Effector memory CD4-positive, alpha-beta T cell (primary cell): ENCODE measurements around the gene PRR18.

Experiments
- DNase-seq, 3 donors: peaks; one replicate each; pipeline ENCODE4 v3.0.0-alpha.2; 2020
- H3K27ac ChIP-seq: 2 replicates; pipeline ENCODE4 v1.7.0; 2013; ENCODE audit warnings: mild to moderate bottlenecking, low read length, moderate library complexity; ENCODE audit not compliant: insufficient read depth, poor library complexity, severe bottlenecking
- H3K27me3 ChIP-seq: replicated peaks from 2 replicates; pipeline ENCODE4 v1.7.0; 2013; ENCODE audit warnings: mild to moderate bottlenecking, low read length; ENCODE audit not compliant: insufficient read depth, control insufficient read depth, poor library complexity, severe bottlenecking
- H3K36me3 ChIP-seq: 2 replicates; pipeline ENCODE4 v1.7.0; 2013; ENCODE audit warnings: mild to moderate bottlenecking, low read length, moderate library complexity; ENCODE audit not compliant: control insufficient read depth, insufficient read depth
- H3K4me1 ChIP-seq: 2 replicates; pipeline ENCODE4 v1.7.0; 2013; ENCODE audit warnings: low read length, mild to moderate bottlenecking; ENCODE audit not compliant: control insufficient read depth, insufficient read depth, poor library complexity, severe bottlenecking
- H3K4me3 ChIP-seq: 2 replicates; pipeline ENCODE4 v1.7.0; 2013; ENCODE audit warnings: low read length, low read depth, mild to moderate bottlenecking; ENCODE audit not compliant: insufficient read depth, poor library complexity, severe bottlenecking
- H3K9me3 ChIP-seq: 2 replicates; pipeline ENCODE4 v1.7.0; 2013; ENCODE audit warnings: mild to moderate bottlenecking, low read length, moderate library complexity; ENCODE audit not compliant: control insufficient read depth

Gene PRR18

DNA sequence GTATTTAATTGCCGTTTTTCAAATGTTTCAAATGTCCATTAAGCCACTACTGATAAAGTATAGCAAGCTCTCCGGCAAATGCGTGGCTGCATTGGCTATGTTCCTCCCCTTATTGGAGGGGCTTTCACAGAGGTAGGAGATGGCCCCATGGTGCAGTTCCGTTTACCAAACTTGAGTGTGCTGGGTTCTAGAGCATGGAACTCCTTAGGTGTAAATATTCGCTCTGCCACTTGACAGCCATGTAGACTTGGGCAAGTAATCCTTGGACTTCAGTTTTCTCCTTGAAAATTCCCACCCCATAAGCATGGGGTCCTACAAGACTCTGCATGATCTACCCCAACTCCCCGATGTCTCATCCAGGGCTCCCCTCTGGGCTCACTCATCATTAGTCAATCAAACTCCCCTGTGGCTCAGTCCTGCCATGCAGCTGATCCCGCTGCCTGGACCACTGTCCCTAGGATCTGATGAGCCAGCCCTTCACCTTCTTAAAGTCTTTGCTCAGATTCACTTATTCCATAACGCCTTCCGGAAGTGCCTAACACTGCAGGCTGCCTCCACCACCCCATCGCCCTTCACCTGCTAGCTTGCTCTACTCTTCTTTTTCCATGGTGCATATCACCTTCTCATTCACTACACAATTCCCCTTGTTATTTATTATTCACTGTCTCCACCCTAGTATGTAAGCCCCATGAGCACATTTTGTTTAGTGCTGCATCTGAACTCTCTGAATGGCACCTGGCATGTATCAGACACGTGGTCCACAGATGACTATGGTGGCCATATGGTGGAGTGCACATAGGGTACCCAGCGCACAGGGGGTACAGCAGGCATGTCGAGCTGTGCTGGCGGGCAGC lies 18.8 kb downstream of the PRR18 start:
- no peaks in the 10 kb centered on the region for H3K9me3 ChIP-seq
- H3K27ac ChIP-seq: no peak overlapping the region
- H3K36me3 ChIP-seq: no peaks in the 10 kb centered on the region
- no peaks in the 10 kb centered on the region for H3K27me3 ChIP-seq
- no peak for DNase-seq
- H3K4me1 ChIP-seq: no peaks in the 10 kb centered on the region
- no peak overlapping the region for H3K4me3 ChIP-seq

DNA sequence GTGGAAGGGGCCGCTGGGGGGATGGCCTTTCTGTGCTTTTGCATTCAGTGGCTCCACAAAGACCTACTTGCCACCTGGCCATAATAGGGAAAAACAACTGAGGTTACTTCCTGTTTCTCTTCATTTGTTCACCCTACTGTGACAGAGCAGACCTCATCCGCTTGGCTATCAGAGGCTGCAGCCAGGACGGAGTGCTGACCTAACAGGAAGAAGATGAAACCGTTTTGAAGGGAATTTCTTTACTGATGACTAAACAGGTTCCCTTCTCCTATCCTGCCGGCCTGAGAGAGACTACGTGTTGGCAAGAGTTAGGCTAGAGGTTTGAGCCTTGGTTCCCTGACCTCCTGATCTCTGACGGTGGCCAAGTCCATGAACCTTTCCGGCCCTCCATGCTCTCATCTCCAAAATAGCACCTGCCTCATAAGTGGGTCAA lies 21.3 kb downstream of the PRR18 start:
- H3K9me3 ChIP-seq: no peaks in the 10 kb centered on the region
- H3K4me3 ChIP-seq: no peak overlapping the region
- no peaks in the 10 kb centered on the region for H3K4me1 ChIP-seq
- no peak for DNase-seq
- no peaks in the 10 kb centered on the region for H3K36me3 ChIP-seq
- H3K27me3 ChIP-seq: no peaks in the 10 kb centered on the region
- no peak overlapping the region for H3K27ac ChIP-seq

DNA sequence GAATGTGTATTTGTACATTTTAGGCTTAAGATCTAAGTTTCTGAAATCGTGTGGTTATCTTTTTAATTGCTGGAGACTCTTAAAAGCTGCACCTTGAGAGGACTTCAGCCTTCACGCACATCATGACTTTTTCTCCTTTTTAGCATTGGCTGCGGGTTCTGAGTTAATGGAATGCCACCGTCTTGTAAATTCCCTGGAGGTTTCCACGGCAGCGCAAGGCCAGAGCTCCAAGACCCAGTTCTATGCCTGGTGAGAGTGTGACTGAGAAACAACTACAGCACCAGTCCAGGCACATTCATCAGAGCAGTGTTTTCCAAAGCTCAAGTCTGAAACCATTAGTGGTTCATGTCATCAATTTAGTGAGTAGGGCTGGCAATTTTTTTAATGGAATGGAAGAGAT lies 23.0 kb downstream of the PRR18 start:
- H3K4me1 ChIP-seq: no peaks in the 10 kb centered on the region
- H3K4me3 ChIP-seq: no peak overlapping the region
- H3K27ac ChIP-seq: no peak overlapping the region
- DNase-seq: no peak
- H3K36me3 ChIP-seq: no peaks in the 10 kb centered on the region
- H3K9me3 ChIP-seq: no peaks in the 10 kb centered on the region
- no peaks in the 10 kb centered on the region for H3K27me3 ChIP-seq

DNA sequence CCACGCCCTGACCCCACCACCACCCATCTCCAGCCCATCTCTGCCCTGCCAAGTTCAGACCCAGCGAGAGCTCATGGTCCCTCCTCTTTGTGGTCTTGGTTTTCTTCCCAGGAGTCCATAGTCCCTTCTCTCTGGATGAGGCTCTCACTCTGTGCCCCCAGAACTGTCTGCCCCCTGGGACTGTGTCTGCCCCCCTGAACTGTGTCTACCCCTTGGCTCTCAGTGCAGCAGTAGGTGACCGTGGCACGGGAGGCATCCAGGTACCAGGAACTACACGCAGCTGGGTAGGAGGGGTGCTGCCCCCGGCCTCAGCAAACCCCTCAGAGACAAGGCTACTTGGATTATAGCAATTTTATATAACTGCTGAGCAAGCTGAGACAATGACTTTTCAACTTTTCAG lies 23.6 kb downstream of the PRR18 start:
- Histone ChIP-seq H3K27ac (no peak overlapping the region), H3K4me1 (no peaks in the 10 kb centered on the region), H3K4me3 (no peak overlapping the region), H3K9me3 (no peaks in the 10 kb centered on the region), H3K27me3 (no peaks in the 10 kb centered on the region), H3K36me3 (no peaks in the 10 kb centered on the region)
- no peak for DNase-seq

DNA sequence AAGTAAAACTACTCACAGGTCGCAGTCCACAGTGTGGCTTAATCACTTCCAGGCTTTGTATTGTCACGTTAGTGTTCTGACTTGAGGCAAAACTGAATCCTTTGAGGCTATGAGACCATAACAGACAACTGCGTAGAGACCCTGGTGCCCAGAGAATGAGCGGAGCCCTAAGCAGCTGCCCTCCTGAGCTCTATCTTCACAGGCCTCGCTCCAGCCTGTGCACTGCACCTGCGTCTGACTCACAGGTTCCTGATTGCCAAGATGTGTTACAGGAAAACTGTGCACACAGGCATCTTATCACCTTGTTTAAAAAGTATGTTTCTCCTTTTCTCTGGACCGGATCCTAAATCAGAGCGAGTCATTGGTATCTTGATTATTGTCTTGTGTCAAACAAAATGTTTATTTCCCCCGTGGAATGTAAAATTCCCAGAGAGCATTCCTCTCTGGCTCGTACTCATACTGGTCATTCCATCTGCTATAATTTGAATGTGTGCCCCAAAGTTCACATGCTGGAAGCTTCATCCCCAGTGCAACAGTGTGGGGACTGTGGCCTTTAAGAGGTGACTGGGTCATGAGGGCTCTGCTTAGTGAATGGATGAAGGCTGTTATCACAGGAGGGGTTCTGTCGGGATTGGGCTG lies 25.7 kb downstream of the PRR18 start:
- Histone ChIP-seq H3K9me3 (no peaks in the 10 kb centered on the region), H3K27me3 (no peaks in the 10 kb centered on the region), H3K27ac (no peak overlapping the region), H3K4me1 (no peaks in the 10 kb centered on the region), H3K36me3 (no peaks in the 10 kb centered on the region), H3K4me3 (no peak overlapping the region)
- no peak for DNase-seq

DNA sequence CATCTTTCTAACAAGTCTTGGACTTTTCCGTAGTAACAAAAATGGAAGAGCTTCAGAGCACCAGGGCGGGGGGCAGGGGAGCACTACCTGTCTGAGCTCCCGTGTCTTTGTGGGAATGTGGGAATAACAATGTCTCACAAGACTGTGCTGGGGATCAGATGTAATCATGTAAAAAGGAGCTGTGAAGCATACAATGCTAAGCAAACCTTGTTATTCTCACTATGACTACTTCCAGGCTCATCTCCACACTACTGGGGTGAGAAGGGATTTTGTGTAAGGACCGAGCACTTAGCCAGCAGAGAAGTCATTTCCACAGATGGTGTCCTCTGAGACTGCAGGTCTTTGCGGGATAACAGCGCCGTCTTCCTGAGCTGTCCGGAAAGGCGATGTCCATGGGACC lies 27.1 kb downstream of the PRR18 start:
- no peaks in the 10 kb centered on the region for H3K27me3 ChIP-seq
- no peak for DNase-seq
- no peak overlapping the region for H3K4me3 ChIP-seq
- H3K9me3 ChIP-seq: no peaks in the 10 kb centered on the region
- H3K27ac ChIP-seq: no peak overlapping the region
- H3K36me3 ChIP-seq: no peaks in the 10 kb centered on the region
- H3K4me1 ChIP-seq: no peaks in the 10 kb centered on the region

DNA sequence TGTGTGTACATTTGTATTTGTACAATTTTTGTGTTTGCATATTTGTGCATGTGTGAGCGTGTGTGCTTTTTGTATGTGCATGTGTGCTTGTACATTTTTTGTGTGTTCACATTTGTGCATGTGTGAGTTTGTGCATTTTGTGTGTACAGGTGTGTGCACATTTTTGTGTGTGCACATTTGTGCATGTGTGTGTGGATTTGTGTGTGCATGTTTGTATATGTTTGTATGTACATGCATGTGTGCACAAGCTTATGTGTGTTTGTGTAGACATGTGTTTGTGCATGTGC lies 28.9 kb downstream of the PRR18 start:
- no peaks in the 10 kb centered on the region for H3K27me3 ChIP-seq
- H3K4me1 ChIP-seq: no peaks in the 10 kb centered on the region
- no peaks in the 10 kb centered on the region for H3K9me3 ChIP-seq
- no peak overlapping the region for H3K27ac ChIP-seq
- no peak overlapping the region for H3K4me3 ChIP-seq
- no peak for DNase-seq
- no peaks in the 10 kb centered on the region for H3K36me3 ChIP-seq

DNA sequence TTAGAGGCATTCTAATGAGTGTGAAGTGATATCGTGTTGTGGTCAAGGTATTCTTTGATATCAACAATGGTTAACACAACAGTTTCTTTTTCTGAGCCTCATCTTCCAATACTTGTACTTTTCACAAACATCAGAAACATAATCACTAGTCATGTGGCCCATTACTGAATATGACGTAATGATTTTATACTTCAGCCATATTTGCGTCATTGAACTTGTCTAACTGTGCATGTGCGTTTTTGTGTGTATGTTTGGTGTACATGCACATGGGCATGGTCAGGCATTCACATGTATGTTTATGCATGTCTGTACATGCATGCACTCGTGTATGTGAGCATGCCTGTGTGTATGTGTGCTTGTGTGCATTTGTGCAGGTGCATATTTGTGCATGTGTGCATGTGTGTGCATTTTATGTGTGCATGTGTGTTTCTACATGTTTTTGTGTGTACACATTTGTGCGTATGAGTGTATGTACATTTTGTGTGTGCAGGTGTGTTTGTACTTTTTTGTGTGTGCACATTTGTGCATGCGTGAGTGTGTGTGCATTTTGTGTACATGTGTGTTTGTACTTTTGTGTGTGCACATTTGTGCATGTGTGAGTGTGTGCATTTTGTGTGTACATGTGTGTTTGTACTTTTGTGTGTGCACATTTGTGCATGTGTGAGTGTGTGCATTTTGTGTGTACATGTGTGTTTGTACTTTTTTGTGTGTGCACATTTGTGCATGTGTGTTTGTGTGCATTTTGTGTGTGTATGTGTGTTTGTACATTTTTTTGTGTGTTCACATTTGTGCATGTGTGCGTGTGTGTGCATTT lies 29.4 kb downstream of the PRR18 start:
- no peak for DNase-seq
- Histone ChIP-seq H3K27ac (no peak overlapping the region), H3K4me1 (no peaks in the 10 kb centered on the region), H3K36me3 (no peaks in the 10 kb centered on the region), H3K4me3 (no peak overlapping the region), H3K27me3 (no peaks in the 10 kb centered on the region), H3K9me3 (no peaks in the 10 kb centered on the region)

DNA sequence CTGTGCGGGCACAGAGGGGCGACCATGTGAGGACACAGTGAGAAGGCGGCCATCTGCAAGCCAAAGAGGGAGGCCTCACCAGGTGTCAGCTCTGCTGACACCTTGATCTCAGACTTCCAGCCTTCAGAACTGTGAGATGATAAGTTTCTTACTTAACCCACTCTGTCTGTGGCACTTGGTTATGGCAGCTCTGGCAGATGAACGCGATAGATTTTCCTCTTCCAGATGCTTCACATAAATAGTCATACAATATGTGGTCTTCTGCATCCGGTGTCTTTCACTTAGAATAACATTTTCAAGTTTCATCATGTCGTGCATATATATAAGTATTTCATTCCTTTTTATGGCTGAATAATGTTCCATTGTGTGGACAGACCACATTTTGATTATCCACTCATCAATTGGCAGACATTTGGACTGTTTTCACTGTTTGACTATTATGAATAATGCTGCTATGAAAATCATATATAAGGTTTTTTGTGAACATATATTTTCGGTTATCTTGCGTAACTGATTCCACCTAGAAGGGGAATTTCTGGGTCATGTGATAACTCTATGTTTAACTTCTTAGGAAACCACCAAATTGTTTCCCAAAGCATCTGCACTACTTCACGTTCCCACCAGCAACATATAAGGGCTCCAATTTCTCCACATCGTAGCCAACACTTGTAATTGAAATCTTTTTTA lies 30.2 kb downstream of the PRR18 start:
- Histone ChIP-seq H3K27ac (no peak overlapping the region), H3K27me3 (no peaks in the 10 kb centered on the region), H3K9me3 (no peaks in the 10 kb centered on the region), H3K36me3 (no peaks in the 10 kb centered on the region), H3K4me3 (no peak overlapping the region), H3K4me1 (no peaks in the 10 kb centered on the region)
- DNase-seq: no peak
